ENCODE measurements around the gene FGF5.

Gene FGF5

DNA sequence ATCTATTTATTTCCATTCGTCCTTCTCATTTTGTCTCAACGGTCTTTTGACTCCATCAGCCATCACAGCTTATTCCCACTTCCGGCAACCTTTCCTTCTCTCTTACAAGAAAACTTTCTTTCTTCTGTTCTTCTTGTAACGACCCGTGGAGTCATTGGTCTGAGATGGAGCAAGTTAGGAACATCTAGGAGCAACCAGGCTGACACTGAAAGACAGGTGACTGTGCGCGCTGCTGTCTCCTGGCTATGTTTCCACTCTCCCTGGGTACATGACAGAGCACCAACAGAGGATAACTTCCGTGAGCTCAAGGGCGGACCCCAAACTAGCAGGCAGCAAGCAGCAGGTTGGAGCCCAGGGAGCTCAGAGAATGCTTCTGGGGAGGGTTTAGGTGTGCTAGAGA lies 2.5 kb downstream of the FGF5 start:
- TF ChIP-seq, protein P1, sequence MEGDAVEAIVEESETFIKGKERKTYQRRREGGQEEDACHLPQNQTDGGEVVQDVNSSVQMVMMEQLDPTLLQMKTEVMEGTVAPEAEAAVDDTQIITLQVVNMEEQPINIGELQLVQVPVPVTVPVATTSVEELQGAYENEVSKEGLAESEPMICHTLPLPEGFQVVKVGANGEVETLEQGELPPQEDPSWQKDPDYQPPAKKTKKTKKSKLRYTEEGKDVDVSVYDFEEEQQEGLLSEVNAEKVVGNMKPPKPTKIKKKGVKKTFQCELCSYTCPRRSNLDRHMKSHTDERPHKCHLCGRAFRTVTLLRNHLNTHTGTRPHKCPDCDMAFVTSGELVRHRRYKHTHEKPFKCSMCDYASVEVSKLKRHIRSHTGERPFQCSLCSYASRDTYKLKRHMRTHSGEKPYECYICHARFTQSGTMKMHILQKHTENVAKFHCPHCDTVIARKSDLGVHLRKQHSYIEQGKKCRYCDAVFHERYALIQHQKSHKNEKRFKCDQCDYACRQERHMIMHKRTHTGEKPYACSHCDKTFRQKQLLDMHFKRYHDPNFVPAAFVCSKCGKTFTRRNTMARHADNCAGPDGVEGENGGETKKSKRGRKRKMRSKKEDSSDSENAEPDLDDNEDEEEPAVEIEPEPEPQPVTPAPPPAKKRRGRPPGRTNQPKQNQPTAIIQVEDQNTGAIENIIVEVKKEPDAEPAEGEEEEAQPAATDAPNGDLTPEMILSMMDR (IDR thresholded peaks at IDR 0.05; ENCODE audit: poor library complexity, severe bottlenecking): no peak
- Histone ChIP-seq H3K27ac (ENCODE audit: poor library complexity, severe bottlenecking) (no peak overlapping the region), H3K36me3 (ENCODE audit: low read depth) (no peaks in the 10 kb centered on the region), H3K9me3 (ENCODE audit: severe bottlenecking) (no peaks in the 10 kb centered on the region), H3K27me3 (ENCODE audit: insufficient read depth, poor library complexity, severe bottlenecking) (no peaks in the 10 kb centered on the region), H3K4me1 (ENCODE audit: insufficient read depth, poor library complexity, severe bottlenecking) (peaks cover 4% of the 10 kb centered on the region), H3K4me3 (ENCODE audit: severe bottlenecking) (no peak overlapping the region)
- no peak for DNase-seq (ENCODE audit: low spot score)
- no peak for ATAC-seq (ENCODE audit: low read depth)

DNA sequence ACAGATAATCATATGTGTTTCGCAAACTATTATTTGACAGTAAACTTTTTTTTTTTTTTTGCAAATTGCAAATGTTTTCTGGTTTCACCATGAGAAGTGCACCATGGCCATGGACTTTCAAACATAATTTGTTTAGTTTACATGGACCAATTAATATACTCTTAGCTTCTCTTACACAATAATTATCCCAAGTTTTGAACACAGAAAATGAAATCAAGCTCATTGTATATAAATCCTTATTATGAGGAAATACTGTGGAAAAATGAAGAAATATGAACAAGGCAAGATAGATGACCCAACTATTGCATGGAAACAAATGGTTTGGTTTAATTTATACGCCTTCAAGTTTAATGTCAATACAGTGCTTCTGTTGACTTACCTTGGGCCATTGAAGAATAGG lies 3.9 kb downstream of the FGF5 start:
- no peak for ATAC-seq (ENCODE audit: low read depth)
- peaks cover 4% of the 10 kb centered on the region for H3K4me1 ChIP-seq (ENCODE audit: insufficient read depth, poor library complexity, severe bottlenecking)
- no peaks in the 10 kb centered on the region for H3K27me3 ChIP-seq (ENCODE audit: insufficient read depth, poor library complexity, severe bottlenecking)

DNA sequence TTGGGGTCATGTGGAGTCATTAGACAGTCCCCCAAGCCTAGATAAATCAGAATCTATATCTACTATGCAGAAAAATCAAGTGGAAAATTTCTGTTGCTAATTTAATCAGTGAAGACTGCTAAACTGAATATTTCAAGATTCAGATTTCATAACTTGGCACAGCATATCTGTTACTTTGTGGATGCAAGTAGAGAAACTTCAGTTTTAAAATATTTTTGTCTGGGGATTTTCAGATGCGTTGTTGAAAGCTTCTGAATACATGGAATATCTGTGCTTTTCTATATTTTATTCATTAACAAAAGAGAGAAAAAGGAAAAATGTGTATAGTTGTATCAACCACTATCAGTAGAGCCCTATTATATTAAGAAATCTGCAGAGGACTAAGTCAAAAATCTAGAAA lies 4.4 kb downstream of the FGF5 start:
- Histone ChIP-seq H3K36me3 (ENCODE audit: low read depth) (peaks cover 5% of the 10 kb centered on the region; the same call in 1 of the 2 replicates), H3K9me3 (ENCODE audit: severe bottlenecking) (no peaks in the 10 kb centered on the region), H3K4me3 (ENCODE audit: severe bottlenecking) (no peak overlapping the region), H3K27ac (ENCODE audit: poor library complexity, severe bottlenecking) (no peak overlapping the region), H3K4me1 (ENCODE audit: insufficient read depth, poor library complexity, severe bottlenecking) (peaks cover 4% of the 10 kb centered on the region), H3K27me3 (ENCODE audit: insufficient read depth, poor library complexity, severe bottlenecking) (no peaks in the 10 kb centered on the region)
- ATAC-seq (ENCODE audit: low read depth) (no peak), DNase-seq (ENCODE audit: low spot score) (no peak)
- TF ChIP-seq, protein P1 (IDR thresholded peaks at IDR 0.05; ENCODE audit: poor library complexity, severe bottlenecking): no peak

More for the DNA sequence above, 3.9 kb downstream of the FGF5 start:
- Histone ChIP-seq H3K4me3 (ENCODE audit: severe bottlenecking) (no peak overlapping the region), H3K36me3 (ENCODE audit: low read depth) (peaks cover 3% of the 10 kb centered on the region; the same call in 1 of the 2 replicates), H3K27ac (ENCODE audit: poor library complexity, severe bottlenecking) (no peak overlapping the region), H3K9me3 (ENCODE audit: severe bottlenecking) (no peaks in the 10 kb centered on the region)
- TF ChIP-seq, protein P1 (IDR thresholded peaks at IDR 0.05; ENCODE audit: poor library complexity, severe bottlenecking): no peak
- DNase-seq (ENCODE audit: low spot score): no peak

DNA sequence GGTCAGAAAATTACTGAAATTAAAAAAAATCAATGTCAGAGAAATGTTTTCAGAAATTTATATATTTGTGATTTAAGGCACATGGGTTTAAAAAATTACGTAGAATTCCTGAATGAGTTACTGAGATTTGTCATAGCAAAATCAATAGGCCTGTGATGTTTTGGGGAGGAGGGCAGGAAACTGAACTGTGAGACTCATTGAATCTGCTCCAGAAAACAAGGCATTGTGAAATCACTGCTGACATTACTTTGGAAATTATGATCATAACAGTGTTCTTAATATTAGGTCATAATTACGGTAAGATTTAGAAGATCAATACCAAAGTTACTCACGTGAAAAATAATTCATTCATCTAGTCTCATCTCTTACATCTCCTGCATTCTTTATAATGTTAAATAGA lies 5.3 kb downstream of the FGF5 start:
- no peak for DNase-seq (ENCODE audit: low spot score)
- peaks cover 4% of the 10 kb centered on the region for H3K4me1 ChIP-seq (ENCODE audit: insufficient read depth, poor library complexity, severe bottlenecking)
- H3K36me3 ChIP-seq (ENCODE audit: low read depth): peaks cover 5% of the 10 kb centered on the region; the same call in 1 of the 2 replicates
- H3K27ac ChIP-seq (ENCODE audit: poor library complexity, severe bottlenecking): no peak overlapping the region
- H3K9me3 ChIP-seq (ENCODE audit: severe bottlenecking): no peaks in the 10 kb centered on the region
- TF ChIP-seq, protein P1 (IDR thresholded peaks at IDR 0.05; ENCODE audit: poor library complexity, severe bottlenecking): no peak
- no peak for ATAC-seq (ENCODE audit: low read depth)
- no peaks in the 10 kb centered on the region for H3K27me3 ChIP-seq (ENCODE audit: insufficient read depth, poor library complexity, severe bottlenecking)
- no peak overlapping the region for H3K4me3 ChIP-seq (ENCODE audit: severe bottlenecking)

DNA sequence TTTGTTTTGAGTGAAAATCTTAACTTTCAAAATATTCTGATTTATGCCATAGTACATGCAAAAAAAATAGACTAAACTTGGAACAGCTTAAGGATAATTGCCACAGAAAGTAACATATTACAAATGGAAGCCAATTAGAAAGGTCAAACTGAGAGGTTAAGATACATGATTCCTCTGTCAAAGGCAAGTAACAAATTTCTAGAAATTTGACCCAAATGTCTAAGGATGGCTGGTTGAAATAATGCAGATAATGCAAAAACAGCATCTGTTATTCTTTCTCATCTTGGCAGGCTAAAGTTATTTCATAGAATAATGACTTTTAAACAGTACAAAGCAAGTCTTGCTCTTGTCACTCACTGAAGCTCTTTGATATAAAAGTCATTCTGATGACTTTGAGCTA lies 10.5 kb downstream of the FGF5 start:
- H3K4me3 ChIP-seq (ENCODE audit: severe bottlenecking): no peak overlapping the region
- no peaks in the 10 kb centered on the region for H3K27me3 ChIP-seq (ENCODE audit: insufficient read depth, poor library complexity, severe bottlenecking)
- TF ChIP-seq, protein P1 (IDR thresholded peaks at IDR 0.05; ENCODE audit: poor library complexity, severe bottlenecking): no peak
- no peaks in the 10 kb centered on the region for H3K4me1 ChIP-seq (ENCODE audit: insufficient read depth, poor library complexity, severe bottlenecking)
- no peaks in the 10 kb centered on the region for H3K9me3 ChIP-seq (ENCODE audit: severe bottlenecking)
- no peak for DNase-seq (ENCODE audit: low spot score)
- peaks cover 5% of the 10 kb centered on the region; the same call in 1 of the 2 replicates for H3K36me3 ChIP-seq (ENCODE audit: low read depth)
- no peak overlapping the region for H3K27ac ChIP-seq (ENCODE audit: poor library complexity, severe bottlenecking)
- no peak for ATAC-seq (ENCODE audit: low read depth)
